Measurements from ENCODE around the gene PNMA6E.

Gene PNMA6E

GRCh38 chrX:153434801-153435200 is 33.7 kb upstream of the PNMA6E start:
- no peak for DNase-seq

- DNase-seq, result no peak
Observed at GRCh38 chrX:153433781-153434285, 32.7 kb upstream of the PNMA6E start.

DNA sequence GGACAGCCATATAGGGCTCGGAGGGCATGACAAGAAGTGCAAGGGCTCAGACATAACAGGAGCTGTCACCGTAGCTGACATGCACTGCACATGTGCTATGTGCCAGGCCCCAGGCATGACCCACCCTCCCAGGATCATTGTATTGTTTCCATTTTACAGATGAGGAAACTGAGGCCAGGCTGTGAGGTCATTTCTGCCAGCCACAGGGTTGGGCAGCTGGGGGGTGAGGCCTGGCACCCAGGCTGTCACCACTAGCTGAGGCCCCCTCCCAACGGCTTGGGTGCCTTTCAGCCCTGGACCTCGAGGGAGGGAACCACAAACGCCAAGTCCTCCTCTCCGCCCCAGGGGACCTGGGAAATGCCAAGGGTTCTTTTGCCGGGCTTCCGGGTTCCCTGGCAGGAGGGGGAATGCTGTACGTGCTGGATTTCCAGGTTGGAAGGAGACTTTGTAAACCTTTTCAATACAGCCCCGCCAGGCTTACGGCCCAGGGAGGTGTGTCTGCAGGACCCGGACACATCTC is 32.1 kb upstream of the PNMA6E start:
- DNase-seq, result no peak

DNA sequence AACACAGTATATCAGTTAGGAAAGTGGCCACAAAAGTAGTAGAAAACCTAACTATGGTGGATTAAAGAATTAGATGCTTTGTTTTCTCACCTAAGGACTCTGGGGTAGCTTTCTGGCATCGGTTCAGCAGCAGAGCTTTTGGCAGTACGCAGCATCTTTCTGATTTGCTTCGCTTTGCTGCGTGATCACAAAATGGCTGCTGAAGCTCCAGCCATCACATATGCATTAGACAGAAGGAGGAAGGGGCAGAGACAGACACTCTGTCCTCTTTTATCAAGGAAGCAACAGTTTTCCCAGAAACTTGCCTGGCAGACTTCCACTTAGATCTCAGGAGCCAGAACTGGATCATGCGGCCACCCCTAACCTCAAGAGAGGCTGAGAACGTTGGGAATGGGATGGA is 29.6 kb upstream of the PNMA6E start:
- DNase-seq, result no peak

GRCh38 chrX:153426204-153426603 is 25.1 kb upstream of the PNMA6E start:
- DNase-seq, result no peak

- DNase-seq, result no peak
Observed at GRCh38 chrX:153423652-153424051, 22.5 kb upstream of the PNMA6E start.

DNA sequence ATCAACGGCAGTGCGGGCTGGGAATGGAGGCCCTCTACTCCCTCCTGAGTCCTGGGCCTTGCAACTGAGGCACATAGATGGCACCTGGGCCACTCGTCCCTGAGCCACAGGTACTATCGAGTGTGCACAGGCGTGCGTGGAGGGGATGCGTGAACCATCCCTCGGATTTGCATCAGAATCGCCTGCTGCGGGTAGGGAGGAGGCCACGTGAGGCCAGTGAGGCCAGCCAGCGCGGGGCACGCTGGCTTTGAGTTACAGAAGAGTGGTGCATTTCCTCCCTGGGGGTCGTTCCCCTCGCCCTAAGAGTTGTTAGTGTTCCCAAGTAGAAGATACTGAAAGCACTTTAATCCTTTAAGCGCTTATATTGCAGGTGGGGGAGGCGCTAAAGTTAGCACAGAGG is 20.7 kb upstream of the PNMA6E start:
- DNase-seq, result no peak

GRCh38 chrX:153420851-153421599 is 19.9 kb upstream of the PNMA6E start:
- DNase-seq, result no peak

DNA sequence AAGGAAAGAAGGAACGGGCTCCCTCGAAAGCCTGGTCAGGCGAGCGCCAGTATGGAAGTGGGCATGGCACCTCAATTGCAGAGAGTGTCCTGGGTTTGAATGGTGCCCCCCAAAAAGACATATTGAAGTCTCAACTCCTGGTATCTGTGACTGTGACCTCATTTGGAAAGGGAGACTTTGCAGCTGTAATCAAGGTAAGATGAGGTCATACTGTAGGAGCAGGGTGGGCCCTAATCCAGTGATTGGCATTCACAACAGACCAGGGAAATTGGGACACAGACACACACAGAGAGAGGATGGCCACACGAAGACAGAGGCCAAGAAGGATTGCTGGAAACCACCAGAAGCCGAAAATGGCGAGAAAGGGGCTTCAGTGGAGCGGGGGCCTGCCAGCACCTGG is 16.5 kb upstream of the PNMA6E start:
- no peak for DNase-seq

- no peak for DNase-seq
Observed at GRCh38 chrX:153416781-153417450, 15.8 kb upstream of the PNMA6E start.

DNA sequence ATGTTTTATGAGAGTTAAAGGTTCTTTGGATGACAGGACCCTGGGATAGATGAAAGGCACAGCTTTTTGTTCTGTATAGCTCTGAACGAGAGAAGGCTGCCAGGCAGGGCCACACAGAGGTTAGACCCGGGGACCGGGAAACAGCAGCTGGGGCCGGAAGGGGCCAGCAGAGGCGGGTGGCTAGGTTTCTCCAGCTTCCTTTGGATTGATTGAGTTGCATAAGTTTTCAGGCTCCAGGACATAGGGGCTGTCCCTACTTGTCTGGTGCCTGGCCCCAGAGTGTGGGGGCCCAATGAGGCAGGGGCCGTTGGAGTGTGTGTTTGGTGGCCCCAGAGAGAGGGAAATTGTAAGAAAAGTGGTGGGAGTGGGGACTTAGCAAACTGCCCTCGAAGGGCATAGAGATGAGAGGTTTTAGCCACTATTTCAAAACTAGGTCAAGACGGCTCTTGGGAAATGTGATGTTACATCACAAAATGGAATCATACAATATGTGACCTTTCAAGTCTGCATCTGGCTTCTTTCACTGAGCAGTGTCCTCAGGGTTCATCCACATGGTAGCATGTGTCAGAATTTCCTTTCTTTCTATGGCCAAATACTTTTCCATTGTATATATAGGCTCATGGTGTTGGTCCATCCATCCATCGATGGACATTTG is 13.8 kb upstream of the PNMA6E start:
- no peak for DNase-seq

GRCh38 chrX:153413731-153414130 is 12.6 kb upstream of the PNMA6E start:
- DNase-seq, result no peak

DNA sequence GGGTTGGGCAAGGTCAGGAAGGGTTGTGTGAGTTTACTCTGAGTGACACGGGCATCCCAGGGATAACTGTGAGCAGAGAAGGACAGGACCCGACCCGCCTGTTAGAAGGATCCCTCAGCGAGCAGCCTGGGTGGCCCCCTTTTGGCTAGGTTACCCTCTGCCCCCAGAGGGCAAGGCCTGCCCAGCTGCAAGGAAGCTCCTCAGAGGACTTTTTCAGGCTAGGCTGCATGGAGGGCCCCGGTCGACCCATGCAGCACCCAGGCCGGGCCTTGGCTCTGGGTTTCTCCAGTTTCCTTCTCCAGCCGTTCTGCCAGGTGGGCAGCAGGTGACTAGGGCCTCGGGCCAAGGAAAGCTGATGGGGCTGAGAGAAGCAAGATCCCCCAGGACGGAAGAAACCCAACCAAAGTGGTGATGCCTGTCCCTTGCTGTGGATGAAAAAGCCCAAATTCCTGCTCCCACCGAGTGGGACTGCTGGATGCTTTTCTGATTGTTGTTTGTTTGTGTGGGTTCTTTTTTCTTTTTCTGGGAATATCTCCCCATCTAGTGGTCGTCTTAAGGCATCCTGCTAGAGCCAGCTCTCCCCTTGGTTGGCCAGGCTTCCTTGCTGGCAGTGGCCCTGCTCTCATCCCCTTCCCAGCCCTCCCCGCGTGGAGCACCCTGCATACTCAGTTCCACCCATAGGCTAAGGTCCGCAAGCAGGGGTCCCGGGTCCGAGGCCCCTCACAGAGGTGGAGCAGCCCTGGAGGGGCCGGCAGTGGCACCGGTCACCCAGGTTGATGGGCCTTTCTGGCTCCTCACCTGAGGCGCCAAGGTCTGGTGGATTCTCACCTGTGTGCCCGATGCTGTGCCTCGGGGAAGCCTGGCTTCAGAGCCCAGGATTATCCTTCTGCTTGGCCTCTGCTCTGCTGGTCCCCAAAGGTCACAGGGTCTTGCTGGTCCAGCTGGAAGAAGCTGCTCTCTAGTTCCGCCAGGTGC is 11.9 kb upstream of the PNMA6E start:
- no peak for DNase-seq

DNA sequence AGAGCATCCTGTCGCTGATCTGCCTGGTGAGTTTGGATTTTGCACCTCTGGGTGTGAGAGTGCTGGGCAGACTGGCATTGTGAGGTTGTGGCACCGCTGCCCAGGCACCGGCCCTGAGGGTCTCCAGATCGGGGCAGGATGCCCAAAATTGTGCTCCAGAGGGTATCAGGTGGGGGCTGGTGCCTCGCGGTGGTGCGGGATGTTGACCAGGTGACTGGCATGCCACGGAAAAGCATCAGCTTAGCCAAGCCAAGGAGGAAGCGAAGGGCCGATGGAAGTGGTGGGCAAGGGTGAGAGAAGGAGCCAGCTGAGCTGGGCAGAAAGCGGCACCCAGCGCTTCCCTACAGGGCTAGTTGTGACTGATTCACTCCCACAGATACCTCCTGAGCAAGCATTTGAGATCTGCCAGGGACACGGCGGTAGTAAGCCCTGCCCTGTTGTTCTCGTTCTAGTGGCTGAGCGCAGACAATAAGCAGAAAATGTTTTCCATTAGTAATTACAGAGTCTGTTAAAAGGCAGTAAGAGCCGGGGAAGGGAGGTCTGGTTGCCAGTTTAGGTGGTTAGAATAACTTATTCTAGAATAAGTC is 10.9 kb upstream of the PNMA6E start:
- DNase-seq, result peak; percentile 18

DNA sequence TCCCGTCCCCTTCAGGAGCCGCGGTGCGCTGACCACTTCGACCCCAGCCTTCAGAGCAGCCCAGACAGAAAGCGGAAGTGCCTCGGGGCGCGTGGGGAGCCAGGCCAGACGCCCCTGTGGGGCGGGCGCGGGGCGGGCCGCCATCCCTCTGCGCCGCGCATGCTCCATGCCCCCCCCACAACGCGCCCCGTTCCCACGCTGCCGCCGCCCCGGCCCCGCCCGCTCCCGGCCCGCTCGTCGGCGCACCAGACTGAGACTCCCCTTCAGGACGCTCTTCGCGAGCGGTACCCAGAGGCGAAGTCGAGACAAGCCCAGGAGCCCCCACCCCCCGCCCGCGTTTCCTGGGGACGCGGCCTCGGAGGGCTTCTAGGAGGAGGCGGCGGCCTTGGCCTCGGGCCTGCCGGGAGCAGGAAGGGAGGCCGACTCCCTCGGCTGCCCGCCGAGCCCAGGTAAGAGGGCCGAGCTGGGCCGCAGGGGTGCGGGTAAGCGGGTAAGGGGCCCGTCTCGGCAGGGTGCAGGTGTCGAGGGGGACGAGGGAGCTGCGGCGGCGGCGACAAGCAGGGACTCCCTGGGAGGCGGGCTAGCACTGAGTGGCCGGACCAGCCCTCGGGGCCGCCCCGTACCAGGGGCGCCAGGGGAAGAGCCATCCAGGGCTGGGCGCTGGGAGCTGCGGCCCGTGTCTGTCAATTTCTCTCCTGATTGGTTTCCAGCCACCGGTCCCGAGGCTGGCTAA is 10.3 kb upstream of the PNMA6E start, which contains the start of gene ZFP92:
Gene ZFP92 (plus strand): TSS at position 218 of the 733 bp plus-strand sequence. CDS start 6,851 bp downstream, outside the sequence.
- no peak for DNase-seq

- DNase-seq, result no peak
Observed at GRCh38 chrX:153410888-153411254, 9.7 kb upstream of the PNMA6E start.

GRCh38 chrX:153410373-153410772 is 9.2 kb upstream of the PNMA6E start:
- DNase-seq, result no peak

DNA sequence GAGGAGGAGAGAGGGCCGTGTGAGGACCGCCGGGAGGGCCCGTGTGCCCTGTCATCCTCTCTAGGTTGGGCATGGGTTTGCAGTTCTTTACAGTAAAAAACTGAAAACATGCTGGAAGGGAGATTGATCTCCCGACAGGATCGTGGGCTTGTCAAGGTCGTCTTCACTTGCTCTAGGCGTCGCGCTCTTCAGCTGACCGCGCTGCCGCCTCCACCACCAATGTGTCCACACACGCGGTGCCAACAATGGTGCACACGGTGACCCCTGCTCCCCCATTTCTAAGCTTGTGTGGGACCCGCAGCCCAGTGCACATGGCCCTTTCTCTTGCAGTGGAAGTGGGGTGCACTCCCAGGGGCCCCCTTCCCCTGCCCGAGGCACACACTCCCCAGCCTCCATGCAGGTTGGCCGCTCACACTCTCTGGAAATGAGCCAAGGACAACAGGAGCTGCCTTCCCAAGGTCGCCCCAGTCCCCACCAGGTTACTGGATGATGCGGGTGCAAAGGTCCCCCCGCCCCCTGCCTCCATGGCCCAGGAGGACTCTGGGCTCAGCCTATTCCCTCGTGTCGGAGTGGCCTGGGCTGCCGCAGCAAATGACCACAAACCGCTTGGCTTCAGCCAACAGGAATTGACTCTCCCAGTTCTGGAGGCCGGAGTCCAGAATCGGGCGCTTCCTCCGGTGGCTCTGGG is 8.4 kb upstream of the PNMA6E start:
- no peak for DNase-seq

DNA sequence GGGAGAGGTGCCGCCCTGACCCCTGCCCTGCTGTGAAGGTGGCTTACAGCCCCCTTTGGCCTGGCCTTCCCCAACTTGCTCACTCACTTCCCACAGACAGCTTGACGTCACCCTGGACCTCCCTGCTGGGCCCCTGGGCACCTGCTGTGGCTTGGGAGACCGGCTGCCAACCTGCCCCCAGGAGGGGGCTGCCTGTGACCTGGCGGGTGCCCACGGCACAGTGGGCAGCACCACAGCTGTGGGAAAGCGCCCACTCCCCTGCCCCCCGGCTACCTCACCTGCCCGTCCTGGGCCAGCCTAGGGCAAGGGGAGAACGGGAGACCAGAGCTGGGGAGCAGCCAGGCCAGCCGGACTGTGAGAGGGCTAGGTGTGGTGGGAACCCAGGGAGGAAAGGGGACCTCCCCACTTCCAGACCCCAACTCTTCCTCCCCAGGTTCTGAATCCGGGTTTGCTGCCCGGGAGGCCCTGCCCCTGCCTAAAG is 7.8 kb upstream of the PNMA6E start:
- no peak for DNase-seq

DNA sequence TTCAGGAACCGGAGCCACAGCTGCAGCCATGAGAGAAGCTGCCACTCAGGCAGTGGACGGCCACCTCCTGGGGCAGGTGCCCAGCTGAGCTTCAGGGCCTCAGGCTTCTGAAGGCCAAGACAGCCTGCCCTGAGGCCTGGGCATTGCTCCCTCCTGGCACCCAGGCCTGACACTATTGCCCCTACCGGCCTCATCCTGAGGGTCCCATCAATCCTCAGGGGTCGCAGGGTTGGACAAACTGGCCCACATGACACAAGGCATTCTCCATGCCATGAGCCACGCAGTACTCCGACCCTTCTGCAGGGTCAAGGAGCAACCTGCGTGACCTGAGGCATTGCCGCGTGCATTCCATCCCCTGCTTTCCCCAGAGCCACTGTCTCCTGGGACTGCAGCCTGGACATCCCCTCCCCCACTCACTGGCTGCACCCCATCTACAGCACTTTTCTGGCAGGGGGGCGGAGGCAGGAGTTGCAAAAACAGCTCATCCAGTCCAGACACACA is 7.1 kb upstream of the PNMA6E start:
- no peak for DNase-seq
